Right forelimb (tissue), 1 donor: Measurements from ENCODE around the gene GRK5.
A peak's percentile ranks its signal among the peaks of the same experiment; 100 is the strongest.

Source experiments
- DNase-seq: peaks from one replicate; pipeline ENCODE4 v3.0.0-alpha.2; 2018

The GRK5 gene

DNA sequence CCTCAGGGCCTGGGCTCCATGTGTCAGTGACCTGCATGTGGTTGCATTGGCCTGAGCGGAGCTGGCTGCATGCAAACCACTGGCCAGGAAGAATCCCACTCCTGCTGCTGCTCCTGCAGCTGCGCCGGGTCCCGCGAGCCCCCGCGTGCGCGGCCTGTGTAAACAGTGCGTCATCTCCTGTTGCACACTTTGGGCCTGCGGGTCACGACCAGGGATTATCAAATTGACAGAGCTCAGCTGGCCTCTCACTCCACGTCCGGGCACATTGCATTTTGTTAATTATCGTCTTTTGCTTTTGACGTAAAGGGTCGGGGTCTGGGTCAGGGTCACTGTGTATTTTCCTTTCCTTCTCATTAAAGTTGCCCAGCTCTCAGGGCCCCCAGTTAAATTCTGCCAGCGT, 202.5 kb downstream of the GRK5 start:
- DNase-seq: no peak

DNA sequence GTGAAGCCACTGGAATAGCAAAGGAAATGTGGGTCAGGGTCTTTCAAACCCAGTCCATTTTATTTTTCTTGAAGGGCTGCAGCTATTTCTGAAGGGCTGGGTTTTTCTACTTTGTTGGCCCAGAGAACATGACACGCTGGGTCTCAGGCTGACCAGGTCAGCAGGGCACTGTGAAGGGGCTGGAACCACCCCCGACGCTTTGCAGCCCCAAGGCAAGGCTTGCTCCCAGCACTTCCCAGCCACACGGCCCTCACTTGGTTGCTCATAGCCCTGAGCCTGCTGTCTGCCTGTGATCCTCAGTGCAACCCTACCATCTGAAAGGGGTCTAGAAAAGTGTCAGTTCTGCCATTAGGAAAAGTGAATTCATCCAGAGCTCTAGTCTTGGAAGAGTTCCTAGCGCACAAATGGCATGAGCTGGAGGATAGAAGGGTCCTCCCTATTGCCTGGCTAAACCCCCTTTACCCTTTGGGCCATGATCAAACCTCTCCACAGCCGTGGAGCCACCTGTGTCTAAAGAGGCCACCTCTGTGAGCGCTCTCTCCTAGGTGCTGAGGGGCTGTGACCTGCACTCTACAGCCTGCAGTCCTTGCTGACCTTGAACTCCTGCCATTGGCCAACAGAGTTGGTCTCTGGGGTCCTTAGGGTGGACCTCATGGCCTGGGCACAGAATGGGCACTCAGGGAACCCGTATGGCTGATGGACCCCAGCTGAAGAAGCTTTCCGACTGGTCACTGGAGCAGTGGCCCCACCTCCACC, 203.2 kb downstream of the GRK5 start:
- no peak for DNase-seq

DNA sequence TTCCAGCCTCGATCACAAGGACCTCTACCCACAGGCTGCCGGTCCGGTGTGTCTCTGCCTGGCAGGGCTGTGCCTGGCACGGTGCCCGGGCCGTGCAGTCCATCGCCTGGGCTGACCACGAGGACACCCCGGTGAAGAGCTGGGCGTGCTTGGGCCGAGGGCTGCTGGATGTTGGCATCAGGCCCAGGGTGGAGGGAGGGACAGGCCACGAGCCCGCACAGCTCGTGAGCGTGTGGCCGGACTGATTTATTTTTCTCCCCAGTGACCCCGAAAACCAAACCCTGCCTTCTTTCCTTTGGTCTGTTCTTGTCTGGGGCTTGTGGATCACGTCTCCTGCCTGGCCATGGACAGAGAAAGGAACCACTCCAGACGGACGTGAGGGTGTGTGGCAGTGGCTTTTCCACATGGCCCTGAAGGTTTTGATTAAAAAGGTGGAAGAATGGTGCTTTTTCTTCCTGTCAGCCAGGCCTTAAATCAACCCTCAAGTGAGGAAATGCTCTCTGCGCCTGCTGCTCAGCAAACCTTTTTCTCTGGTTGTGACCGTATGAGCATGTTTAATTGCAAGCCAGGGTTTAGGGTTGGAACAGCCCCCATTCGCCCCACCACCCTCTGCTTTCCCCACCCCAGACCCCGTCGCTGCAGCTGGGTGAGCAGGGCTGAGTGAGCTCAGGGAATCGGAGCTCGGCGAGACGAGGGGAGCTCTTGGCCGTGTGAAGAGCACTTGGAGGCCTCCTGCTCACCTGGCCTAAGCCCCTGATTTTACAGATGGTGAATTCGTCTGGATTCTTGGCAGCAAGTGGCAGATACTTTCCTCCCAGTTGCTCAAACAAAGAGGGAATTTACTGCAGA, 205.1 kb downstream of the GRK5 start:
- DNase-seq: peak; percentile 81

DNA sequence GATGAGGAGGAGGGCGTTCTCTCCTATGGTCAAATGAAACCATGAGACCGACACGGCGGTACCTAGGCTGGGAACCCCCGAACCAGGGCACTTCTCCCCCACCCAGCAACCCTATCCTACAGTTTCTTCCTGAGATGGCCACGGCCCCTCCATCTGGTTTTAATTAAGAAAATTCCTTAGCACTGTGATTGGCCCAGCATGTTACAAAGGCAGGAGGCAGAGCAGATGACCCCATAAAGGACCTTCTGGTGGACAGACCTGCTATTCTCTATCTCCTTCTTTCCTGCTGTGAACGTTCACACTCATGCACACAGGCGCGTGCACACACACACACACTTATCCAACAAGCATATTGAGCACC, 205.7 kb downstream of the GRK5 start:
- DNase-seq: no peak

DNA sequence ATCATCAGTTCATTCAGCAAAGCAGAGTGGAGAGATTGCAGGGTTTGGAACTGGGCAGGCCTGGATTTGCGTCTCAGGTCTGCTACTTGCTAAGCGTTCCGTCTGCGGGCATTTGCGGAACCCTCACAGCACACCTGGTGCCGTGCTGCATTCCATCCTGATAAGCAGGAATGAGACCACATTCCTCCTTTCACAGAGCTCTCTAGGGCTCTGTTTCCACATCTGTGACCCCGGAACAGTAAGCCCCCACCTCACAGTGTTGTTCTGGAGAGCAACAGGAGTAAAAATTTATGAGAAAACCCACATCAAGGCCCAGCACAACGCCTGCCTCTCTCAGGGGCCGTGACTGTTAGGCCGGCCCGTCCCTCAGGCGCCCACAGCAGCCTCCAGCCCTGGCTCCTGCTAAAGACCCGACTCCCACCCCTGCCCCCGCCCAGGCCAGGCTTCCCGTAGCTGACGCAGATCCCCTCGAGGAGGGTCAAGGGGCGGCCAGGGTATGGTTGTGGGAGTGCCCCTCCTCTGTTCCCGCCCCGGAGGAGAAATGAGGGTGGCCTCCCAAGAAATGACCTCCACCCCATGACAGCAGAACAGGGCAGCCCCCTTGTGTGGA, 206.2 kb downstream of the GRK5 start:
- DNase-seq: peak; percentile 72

DNA sequence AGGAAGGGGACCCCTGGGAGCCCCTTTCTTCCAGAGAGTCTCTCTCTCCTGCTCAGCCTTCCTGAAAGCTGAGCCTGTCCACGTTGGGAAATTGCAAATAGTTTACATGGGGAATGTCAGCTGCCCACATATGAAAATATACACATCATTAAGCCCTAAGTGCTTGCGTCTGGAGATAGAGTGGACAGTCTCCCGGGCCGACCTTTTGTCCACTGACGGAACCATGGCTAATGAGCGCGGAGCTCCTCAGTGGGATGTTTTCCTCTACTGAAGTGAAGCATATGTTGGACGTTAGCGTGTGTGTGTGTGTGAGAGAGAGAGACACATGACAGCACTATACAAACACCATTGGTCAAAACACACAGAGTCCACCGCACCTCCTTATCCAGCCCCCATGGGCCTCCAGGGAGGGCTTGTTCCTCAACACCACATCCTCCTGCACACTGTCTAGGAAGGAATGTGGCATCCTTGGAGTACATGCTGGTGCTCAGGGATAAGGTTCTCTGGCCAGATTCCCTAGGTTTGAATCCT, 206.8 kb downstream of the GRK5 start:
- DNase-seq: no peak

DNA sequence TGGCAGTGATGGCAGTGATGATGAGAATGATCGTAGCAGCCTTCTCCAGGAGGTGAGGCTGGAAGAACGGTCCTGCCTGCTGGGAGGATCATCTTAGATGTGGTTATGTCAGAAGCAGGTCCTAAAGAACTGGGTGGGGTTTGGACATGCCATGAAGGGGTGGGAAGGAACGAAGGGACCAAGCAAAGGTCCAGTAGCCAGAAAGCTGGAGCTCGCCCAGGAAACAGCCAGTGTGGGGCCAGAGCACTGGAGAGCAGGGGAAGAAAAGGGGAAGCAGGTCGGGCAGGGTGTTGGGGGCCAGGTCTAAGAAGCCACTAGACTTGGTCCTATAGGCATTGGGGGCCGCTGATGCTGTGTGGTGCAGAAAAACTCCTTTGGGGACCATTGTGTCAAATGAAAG, 207.8 kb downstream of the GRK5 start:
- DNase-seq: no peak

DNA sequence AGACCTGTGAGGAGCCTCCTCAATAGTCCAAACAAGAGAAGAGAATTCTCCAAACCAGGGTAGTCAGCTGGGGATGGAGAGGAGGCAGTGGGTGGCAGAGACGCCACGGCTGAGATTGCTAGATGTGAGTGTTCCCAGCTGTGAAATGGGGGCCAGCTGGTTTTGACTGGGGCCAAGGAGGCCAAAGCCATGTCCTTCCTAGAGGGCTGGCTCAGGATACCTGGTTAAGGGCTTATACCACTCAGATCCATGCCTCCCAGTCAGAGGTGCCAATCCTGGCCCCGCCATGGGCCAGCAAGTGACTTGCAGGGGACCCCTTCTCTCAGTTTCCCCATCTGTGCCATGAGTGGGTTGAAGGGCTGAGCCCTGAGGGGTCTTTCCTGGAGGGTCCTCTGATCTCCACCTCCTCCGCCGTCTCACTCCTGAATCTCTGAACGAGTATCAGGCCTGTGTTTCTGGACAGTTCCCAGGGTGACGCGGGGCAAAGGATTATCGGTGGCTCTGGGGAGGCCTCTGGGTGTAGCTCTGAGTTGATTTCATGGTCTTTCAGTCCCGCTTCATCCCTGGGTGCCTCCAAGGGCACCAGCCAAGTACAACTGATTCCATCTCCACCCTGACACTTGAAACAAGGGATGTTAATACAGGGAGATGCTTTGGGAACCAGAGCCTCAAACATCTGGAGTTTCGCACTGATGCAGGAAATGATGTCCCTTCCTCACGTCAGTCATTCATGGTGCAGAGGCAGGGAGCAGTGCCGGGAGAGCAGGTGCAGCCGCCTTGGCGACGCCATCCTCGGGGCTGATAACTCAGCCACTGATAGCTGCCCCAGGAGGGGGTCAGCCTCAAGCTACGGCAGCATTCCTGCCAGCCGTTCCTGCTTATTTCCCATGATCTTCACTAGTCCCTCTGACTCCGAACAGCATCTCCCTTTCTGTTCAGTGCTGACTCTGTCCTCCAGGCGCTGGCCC, 208.4 kb downstream of the GRK5 start:
- no peak for DNase-seq

DNA sequence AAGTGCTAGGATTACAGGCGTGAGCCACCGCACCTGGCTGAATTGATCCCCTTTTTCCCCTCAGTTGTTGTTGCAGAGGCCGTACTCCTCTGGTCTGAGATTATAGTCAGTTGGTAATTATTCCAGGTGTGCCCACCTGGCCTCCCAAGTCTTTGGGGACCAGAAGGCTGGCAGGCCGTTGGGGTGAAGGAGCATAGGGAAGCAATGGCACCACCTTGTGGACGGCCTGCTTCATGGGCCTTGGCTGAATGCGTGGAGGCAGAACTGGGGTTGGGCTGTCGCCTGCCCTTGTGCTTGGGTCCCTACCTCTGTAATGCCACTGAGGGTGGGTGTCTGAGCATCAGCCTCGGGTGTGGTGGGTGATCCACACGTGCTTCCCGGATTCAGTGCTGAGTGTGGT, 209.5 kb downstream of the GRK5 start:
- DNase-seq: peak; percentile 67

DNA sequence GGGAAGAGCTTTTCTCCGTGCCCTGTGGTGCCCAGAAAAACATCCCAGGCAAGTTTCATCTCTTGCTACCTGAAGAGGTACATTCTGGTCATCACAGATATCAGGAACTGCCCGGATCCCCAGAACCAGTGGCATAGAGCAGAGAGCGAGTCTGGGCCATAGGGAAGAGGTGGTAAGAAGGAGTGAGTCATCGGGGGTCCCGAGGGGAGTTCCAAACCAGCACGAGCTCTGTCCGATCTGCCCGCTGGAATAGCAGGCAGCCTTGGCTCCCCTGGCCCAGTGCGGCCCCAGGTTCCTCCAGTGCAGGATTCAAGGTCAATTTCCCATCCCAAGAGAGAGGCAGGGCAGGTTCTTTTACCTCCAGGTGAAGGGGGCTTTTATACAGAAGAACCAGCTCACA, 210.5 kb downstream of the GRK5 start:
- DNase-seq: no peak

DNA sequence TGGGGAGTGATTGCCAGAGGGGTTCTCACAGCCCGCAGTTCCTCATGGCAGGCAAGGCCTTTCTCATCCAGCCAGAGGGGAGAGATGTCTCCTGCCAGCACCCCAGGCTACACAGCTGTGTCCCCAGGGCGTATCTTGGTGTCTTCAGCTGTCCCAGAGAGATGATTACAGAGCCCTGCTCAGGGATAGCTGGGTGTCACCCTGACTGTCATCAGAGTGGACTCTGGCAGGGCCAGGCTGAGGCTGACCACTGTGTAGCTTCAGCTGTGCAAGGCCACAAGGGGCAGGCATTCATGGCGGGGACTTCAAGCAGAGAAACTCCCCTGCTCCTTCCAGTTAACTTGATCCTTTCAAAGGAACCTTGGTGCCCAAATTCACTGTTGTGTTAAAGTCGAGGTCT, 211.0 kb downstream of the GRK5 start:
- DNase-seq: no peak

DNA sequence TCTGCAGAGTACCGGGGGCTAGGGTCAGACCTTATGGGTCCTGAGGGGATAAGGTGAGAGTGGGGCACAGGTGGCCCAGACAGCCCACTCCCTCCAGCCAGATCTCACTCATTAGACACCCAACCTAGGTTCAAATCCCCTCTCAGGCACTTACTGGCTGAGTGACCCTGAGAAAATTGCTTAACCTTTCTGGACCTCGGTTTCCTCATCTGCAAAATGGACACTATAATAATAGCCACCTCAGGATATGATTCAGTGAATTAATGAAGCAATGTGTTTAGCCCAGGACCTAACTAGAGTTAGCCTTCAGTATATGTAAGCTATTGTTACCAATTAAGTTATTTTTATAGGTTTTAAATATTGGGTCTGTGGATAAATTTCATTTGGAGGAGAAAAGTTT, 212.6 kb downstream of the GRK5 start:
- DNase-seq: no peak

DNA sequence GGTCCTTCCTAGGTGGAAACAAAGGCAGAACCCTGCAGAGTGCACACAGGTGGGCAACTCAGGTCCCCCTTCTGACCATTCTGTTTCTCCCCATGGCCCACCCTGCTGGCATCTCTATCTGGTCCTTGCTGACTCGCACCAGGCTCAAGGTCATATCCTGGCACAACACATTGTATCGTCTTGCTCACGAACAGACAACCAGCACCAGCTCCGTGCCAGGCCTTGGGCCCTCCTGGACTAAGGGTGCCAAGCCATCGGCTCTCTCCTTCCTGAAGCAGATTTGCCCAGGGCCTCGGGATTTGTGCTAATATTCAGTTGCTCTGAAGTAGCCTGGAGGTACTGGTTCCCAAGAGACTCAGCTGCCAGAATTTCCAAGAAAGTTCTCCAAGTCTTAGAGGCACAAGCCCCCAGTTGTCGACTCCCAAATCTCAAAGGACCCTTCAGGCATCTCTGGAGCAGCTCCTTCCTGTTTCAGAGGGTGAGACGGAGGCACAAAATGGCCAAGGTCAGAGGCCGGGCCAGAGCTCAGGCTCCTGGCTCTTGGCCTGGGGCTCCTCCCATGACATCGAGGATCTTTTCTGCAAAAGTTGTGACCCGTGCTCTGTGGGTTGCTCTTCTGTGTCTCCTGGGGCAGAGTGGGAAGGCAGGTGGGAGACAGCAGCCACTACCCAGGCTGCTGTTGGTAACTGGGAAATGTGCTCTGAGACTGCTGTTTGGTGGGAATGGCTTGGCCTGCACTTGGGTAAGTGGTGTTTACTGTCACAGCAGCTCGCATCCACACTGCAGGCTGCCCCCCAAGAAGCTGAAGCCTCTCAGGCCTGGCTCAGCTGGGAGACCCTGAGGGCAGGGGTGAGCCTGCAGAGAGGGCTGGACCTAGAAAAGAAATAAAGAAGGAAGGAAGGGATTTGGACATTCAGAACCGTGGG, 213.8 kb downstream of the GRK5 start:
- no peak for DNase-seq

DNA sequence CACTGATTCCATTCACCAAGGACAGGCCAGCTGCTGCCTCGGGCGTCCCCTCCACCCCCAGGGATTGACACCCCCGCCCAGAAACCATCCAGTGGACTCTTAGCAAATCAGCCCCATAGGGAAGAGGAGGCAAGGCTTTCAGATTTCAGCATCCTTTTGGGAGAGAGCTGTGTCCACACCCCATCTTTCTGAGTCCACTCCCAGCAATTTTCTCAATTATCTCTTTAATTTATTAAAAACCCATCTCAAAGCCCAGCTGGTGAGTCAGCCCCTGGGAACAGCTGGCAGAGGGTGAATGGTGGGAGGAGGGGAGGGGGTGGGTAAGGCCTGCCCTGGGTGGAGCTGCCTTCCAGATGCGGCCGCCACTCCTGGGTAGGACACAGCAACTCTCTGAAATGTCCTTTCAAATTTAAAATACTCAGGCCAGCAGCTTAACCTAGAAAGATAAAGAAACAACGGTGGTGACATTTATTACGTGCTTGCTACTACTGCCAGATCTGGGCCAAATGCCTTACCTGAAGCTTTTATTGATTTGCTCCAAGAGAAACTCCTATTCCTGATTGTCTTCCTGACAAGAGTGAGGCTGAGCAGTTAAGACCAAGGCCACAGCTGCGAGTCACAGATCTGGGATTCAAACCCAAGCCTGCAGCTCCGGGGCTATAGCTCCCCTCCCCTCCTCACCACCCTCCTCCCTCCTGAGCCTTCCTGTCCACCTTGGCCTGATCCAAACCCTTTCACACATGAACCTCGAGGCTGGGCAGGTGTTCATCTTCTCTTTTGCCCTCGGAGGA, 214.7 kb downstream of the GRK5 start:
- DNase-seq: no peak

DNA sequence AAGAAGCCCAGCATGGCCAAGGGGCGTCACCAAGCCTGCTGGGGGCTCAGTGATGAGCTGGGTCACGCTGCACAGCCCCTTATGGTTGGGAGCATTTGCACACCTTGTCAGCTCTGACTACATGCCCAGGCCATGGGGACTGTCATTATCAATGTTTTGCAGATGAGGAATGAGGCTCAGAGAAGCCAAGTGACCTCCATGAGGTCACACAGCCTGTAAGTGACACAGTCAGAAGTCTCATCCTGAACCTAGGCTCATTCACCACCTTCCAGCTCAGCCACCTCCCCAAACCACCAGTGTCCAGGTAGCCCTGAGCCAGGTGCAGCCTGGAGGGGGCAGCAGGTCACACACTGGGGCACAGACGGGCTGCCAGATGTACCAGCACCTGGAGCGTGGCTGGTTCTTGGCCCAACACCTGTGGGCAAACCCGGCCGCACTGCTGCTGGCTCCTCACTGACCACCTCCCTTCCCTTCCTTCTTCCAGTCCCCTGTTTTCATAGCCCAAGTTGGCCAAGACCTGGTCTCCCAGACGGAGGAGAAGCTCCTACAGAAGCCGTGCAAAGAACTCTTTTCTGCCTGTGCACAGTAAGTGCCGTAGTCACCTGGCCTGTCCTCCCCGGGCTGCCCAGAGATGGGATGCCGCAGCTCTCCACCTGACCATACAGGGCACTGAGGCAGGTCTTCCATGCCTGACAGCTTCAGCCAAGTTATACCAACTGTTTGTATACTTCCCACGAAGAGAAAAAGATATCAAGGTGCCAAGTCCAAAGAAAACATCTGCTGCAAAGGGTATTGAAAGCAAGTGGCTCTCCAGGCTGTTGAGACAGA, 215.5 kb downstream of the GRK5 start:
- DNase-seq: no peak

DNA sequence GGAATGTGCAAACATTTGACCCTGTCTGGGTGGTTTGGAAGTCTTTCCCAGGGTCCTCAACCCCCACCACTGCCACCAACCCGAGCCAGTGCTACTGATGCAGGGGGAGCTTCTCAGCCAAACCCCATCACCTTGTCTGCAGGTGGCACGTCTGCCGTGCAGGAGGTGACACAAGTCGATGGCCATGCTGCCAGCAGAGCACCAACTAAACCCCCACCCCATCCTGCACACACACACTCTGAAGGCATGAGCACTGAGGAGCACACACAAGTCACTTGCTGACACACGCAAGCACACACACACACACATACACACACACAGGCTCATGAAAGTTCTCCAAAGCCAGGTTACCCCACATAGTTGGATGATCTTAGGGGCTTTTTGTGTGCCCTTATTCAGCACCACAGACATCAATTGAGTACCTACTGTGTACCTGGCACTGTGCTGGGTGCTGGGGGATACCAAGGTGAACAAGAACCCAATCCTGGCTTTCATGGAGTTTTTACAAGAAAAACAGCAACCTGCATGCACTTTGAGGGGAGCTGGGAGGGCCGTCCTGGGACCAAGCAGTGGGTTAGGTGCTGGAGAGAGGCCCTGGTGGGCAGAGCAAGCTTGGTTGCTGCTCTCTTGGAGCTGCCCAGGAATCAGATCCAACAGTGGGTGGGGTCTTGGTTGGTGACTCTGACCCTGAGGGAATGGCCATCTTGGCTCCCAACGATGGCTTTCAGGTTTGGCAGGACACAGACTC, 216.3 kb downstream of the GRK5 start:
- no peak for DNase-seq

DNA sequence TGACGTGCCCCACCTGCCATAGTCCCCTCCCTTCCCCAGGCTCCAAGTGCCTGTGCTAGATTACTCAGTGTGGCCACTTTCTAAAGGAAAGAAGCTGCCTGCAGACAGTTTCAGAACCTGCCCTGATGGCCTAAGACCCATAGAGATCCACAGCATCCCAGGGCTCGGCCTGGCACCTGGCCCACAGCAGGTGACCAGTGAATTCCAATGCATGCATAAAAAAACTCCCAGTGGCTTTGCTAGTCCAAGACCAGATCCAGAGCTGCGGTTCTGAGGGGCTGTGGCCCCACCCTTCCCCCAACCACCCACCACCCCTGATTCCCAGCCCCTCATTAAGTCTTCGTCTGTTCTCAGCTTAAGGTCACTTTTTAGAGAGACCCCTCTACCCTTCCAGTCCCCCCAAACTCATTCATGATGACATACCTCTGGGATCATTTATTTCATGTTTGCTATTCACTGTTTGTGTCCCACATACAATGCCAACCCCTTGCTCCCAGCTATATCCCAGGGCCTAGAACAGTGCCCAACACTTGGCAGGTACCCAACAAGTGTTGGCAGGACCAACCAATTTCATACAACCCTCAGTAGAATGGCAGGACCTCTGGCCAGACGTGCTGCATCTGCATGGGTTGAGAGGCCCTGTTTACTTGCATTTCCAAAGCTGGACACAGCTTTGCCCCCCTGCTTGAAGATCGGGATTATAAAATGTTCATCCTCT, 217.0 kb downstream of the GRK5 start:
- DNase-seq: no peak
